Measurements from ENCODE around the gene FTSJ3.

GRCh38 chr17:63842540-63843386, 15.3 kb upstream of the FTSJ3 start, which contains the start of gene SMARCD2:
- TF ChIP-seq CTCF (IDR thresholded peaks at IDR 0.05; ENCODE audit: insufficient read depth, low read length) (no peak), POLR2AphosphoS5 (IDR thresholded peaks at IDR 0.05; ENCODE audit: low read depth) (no peak), REST (IDR thresholded peaks at IDR 0.05; ENCODE audit: insufficient replicate concordance, low read depth) (no peak)

All from HL-60 (cell line).